Middle frontal gyrus (tissue), 1 donor: ENCODE measurements around the gene STK31.
A peak's percentile ranks its signal among the peaks of the same experiment; 100 is the strongest.
"Not testable (repeated sequence)": the region's sequence is repeated elsewhere in the genome, so short reads cannot be mapped to it uniquely, and the experiment has no call there.

ENCODE experiments used
- DNase-seq: peaks from one replicate; pipeline ENCODE4 v3.0.0-alpha.2; 2015; ENCODE audit warnings: low spot score; ENCODE audit errors: extremely low spot score

Gene STK31

GRCh38 chr7:23712368-23713284 lies 2.6 kb downstream of the STK31 start:
- peak; percentile 58 for DNase-seq

GRCh38 chr7:23713285-23714149 lies 3.5 kb downstream of the STK31 start:
- DNase-seq: no peak

GRCh38 chr7:23714150-23714464 lies 4.1 kb downstream of the STK31 start:
- DNase-seq: no peak

- DNase-seq: no peak
These were observed 4.6 kb downstream of the STK31 start for GRCh38 chr7:23714579-23714978.

GRCh38 chr7:23715099-23715498 lies 5.1 kb downstream of the STK31 start:
- DNase-seq: no peak

GRCh38 chr7:23717788-23718187 lies 7.8 kb downstream of the STK31 start:
- no peak for DNase-seq

GRCh38 chr7:23721456-23721855 lies 11.4 kb downstream of the STK31 start:
- no peak for DNase-seq

GRCh38 chr7:23722587-23723216 lies 12.7 kb downstream of the STK31 start:
- not testable (repeated sequence) for DNase-seq

- DNase-seq: not testable (repeated sequence)
These were observed 14.1 kb downstream of the STK31 start for GRCh38 chr7:23724113-23724512.

- no peak for DNase-seq
These were observed 32.0 kb downstream of the STK31 start for GRCh38 chr7:23742051-23742450.

- DNase-seq: no peak
These were observed 33.2 kb downstream of the STK31 start for GRCh38 chr7:23743226-23743625.

GRCh38 chr7:23746629-23747028 lies 36.6 kb downstream of the STK31 start:
- no peak for DNase-seq

- no peak for DNase-seq
These were observed 41.8 kb downstream of the STK31 start for GRCh38 chr7:23751852-23752251.

GRCh38 chr7:23758839-23759238 lies 48.8 kb downstream of the STK31 start:
- DNase-seq: not testable (repeated sequence)

GRCh38 chr7:23759671-23760391 lies 49.8 kb downstream of the STK31 start:
- no peak for DNase-seq

- DNase-seq: no peak
These were observed 55.9 kb downstream of the STK31 start for GRCh38 chr7:23765943-23766342.

- DNase-seq: no peak
These were observed 57.5 kb downstream of the STK31 start for GRCh38 chr7:23767514-23767913.

- no peak for DNase-seq
These were observed 58.0 kb downstream of the STK31 start for GRCh38 chr7:23768022-23768421.

- DNase-seq: not testable (repeated sequence)
These were observed 69.3 kb downstream of the STK31 start for GRCh38 chr7:23779185-23779800.

GRCh38 chr7:23783115-23783514 lies 73.1 kb downstream of the STK31 start:
- DNase-seq: no peak

GRCh38 chr7:23787272-23787671 lies 77.3 kb downstream of the STK31 start:
- no peak for DNase-seq
